Measurements from ENCODE around the gene TBC1D2B.
"Not testable (repeated sequence)": the region's sequence is repeated elsewhere in the genome, so short reads cannot be mapped to it uniquely, and the experiment has no call there.

DNA sequence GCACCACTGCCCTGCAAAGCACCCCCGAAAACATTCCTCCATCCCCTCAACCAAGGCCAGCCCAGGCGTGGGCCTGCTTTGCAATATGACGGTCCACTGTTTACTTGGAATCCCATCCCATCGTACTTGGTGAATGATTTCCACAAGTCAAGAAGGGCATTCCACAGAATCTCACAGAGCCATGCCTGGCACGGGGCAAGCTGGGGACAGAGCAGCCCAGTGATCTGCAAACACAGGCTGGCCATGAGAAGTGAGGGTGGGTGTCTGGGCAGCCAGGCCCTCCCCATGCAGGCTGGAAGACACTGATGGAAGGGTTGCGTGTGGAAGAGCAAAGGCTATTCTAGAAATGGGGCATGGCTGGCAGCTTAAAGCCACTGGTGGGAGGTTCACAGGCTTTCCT is 80.3 kb downstream of the TBC1D2B start:
- TF ChIP-seq, protein P1, sequence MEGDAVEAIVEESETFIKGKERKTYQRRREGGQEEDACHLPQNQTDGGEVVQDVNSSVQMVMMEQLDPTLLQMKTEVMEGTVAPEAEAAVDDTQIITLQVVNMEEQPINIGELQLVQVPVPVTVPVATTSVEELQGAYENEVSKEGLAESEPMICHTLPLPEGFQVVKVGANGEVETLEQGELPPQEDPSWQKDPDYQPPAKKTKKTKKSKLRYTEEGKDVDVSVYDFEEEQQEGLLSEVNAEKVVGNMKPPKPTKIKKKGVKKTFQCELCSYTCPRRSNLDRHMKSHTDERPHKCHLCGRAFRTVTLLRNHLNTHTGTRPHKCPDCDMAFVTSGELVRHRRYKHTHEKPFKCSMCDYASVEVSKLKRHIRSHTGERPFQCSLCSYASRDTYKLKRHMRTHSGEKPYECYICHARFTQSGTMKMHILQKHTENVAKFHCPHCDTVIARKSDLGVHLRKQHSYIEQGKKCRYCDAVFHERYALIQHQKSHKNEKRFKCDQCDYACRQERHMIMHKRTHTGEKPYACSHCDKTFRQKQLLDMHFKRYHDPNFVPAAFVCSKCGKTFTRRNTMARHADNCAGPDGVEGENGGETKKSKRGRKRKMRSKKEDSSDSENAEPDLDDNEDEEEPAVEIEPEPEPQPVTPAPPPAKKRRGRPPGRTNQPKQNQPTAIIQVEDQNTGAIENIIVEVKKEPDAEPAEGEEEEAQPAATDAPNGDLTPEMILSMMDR (IDR thresholded peaks at IDR 0.05; ENCODE audit: poor library complexity), result not testable (repeated sequence)
- TF ChIP-seq EZH2 (IDR thresholded peaks at IDR 0.05; ENCODE audit: borderline replicate concordance), result not testable (repeated sequence)
